Mesendoderm (in vitro differentiated cells): ENCODE measurements around the gene TBX4.
"Not testable (repeated sequence)": the region's sequence is repeated elsewhere in the genome, so short reads cannot be mapped to it uniquely, and the experiment has no call there.

Source experiments
- DNase-seq: peaks from one replicate; pipeline ENCODE4 v3.0.0; 2013
- H2AK5ac ChIP-seq: 2 replicates; pipeline ENCODE4 v1.6.1; 2013; ENCODE audit warnings: low read length, inconsistent platforms
- H2BK120ac ChIP-seq: 2 replicates; pipeline ENCODE4 v1.6.1; 2013; ENCODE audit warnings: low read depth, mild to moderate bottlenecking, low read length, moderate library complexity, mixed read lengths
- H2BK15ac ChIP-seq: replicated peaks from 2 replicates; pipeline ENCODE4 v1.6.1; 2013; ENCODE audit warnings: low read depth, mild to moderate bottlenecking, moderate library complexity
- H2BK5ac ChIP-seq: 2 replicates; pipeline ENCODE4 v1.6.1; 2013; ENCODE audit warnings: low read length, inconsistent platforms
- H3K18ac ChIP-seq: 2 replicates; pipeline ENCODE4 v1.6.1; 2013; ENCODE audit warnings: mild to moderate bottlenecking, low read length, mixed read lengths
- H3K23ac ChIP-seq: one replicate; pipeline ENCODE4 v1.6.1; 2013; ENCODE audit warnings: low read length
- H3K27ac ChIP-seq: 2 replicates; pipeline ENCODE4 v1.5.1; 2013; ENCODE audit warnings: low read depth, mild to moderate bottlenecking, inconsistent platforms, low read length, moderate library complexity
- H3K27me3 ChIP-seq: 2 replicates; pipeline ENCODE4 v1.6.1; 2013; ENCODE audit warnings: low read length, control low read depth, mild to moderate bottlenecking, inconsistent platforms; ENCODE audit not compliant: insufficient read depth, poor library complexity
- H3K36me3 ChIP-seq: 2 replicates; pipeline ENCODE4 v1.6.1; 2013; ENCODE audit warnings: low read length, inconsistent platforms; ENCODE audit not compliant: control insufficient read depth, insufficient read depth
- H3K4ac ChIP-seq: one replicate; pipeline ENCODE4 v1.6.1; 2013; ENCODE audit warnings: low read depth, mild to moderate bottlenecking, low read length, moderate library complexity
- H3K4me1 ChIP-seq: 2 replicates; pipeline ENCODE4 v1.6.1; 2013; ENCODE audit warnings: low read depth, low read length, inconsistent platforms; ENCODE audit not compliant: control insufficient read depth
- H3K4me2 ChIP-seq: 2 replicates; pipeline ENCODE4 v1.6.1; 2013; ENCODE audit warnings: low read length
- H3K4me3 ChIP-seq: 2 replicates; pipeline ENCODE4 v1.5.1; 2013; ENCODE audit warnings: mild to moderate bottlenecking, low read length
- H3K56ac ChIP-seq: one replicate; pipeline ENCODE4 v1.6.1; 2013; ENCODE audit warnings: low read length
- H3K79me1 ChIP-seq: 2 replicates; pipeline ENCODE4 v1.6.1; 2013; ENCODE audit warnings: low read length, inconsistent platforms
- H3K79me2 ChIP-seq: 2 replicates; pipeline ENCODE4 v1.6.1; 2013; ENCODE audit warnings: mild to moderate bottlenecking, low read length; ENCODE audit not compliant: control insufficient read depth, insufficient read depth
- H3K9ac ChIP-seq: 2 replicates; pipeline ENCODE4 v1.6.1; 2013; ENCODE audit warnings: low read length, inconsistent platforms
- H4K5ac ChIP-seq: one replicate; pipeline ENCODE4 v1.6.1; 2013; ENCODE audit warnings: low read length
- H4K8ac ChIP-seq: one replicate; pipeline ENCODE4 v1.6.1; 2013; ENCODE audit warnings: low read depth, mild to moderate bottlenecking, control low read depth, low read length, moderate library complexity
- WGBS: extraction: QIAGEN DNeasy Blood & Tissue Kit; methylation state at CpG from one replicate; pipeline ENCODE4 v1.1.7; 2013; ENCODE audit warnings: low lambda C conversion rate, missing lambda C conversion rate; ENCODE audit not compliant: insufficient coverage; ENCODE audit errors: extremely low coverage; 5-methylcytosine and 5-hydroxymethylcytosine counted together

The TBX4 gene

DNA sequence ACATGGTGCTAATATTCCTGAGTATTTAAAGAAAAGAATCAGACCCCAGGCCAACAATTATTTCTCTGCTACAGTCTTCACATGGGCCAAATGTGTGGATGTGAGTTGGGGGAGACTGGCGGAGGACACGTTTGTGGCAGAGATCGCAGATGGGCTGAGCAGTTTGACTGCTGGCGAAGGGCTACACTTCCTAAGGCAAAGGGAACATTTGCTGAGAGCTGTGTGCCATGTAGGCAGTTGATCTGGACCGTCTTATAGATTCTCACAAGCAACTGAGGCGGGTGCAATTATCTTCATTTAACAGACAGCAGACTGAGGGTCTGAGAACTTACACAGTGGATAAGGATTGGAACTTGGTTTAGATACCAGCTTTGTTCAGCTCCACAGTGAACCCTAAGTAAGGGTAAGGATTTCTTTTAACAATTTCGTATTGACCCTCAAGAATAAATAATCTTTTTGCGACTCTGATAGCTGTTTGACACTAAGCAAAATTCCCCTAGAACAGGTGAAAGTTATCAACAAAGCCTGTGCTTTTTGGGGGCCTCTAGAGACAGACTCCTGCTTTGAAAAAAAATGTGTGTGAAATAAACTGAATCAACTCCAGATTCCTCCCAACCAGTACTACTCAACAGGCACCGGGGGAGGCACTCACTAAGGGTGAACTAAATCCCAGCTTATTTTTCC, 55.3 kb downstream of the TBX4 start:
- H3K9ac ChIP-seq, result no peak overlapping the region
- no peak overlapping the region for H3K4me3 ChIP-seq
- H3K4me2 ChIP-seq, result no peak overlapping the region
- H3K79me1 ChIP-seq, result no peaks in the 10 kb centered on the region
- H3K4ac ChIP-seq, result no peak overlapping the region
- H2BK120ac ChIP-seq, result no peak overlapping the region
- H2BK15ac ChIP-seq, result no peak overlapping the region
- H2BK5ac ChIP-seq, result no peak overlapping the region
- no CpG with 5 or more reads among the region's 9 CpGs for WGBS
- H3K56ac ChIP-seq, result no peak overlapping the region
- H3K23ac ChIP-seq, result no peak overlapping the region
- H3K4me1 ChIP-seq, result no peaks in the 10 kb centered on the region
- H3K27ac ChIP-seq, result no peak overlapping the region
- no peak for DNase-seq
- H2AK5ac ChIP-seq, result no peak overlapping the region
- H3K18ac ChIP-seq, result no peak overlapping the region
- no peaks in the 10 kb centered on the region for H3K79me2 ChIP-seq
- no peak overlapping the region for H4K8ac ChIP-seq
- H3K27me3 ChIP-seq, result no peaks in the 10 kb centered on the region
- no peak overlapping the region for H4K5ac ChIP-seq
- no peaks in the 10 kb centered on the region for H3K36me3 ChIP-seq

GRCh38 chr17:61508912-61509311, 56.7 kb downstream of the TBX4 start:
- Histone ChIP-seq H3K27me3 (no peaks in the 10 kb centered on the region), H2BK5ac (no peak overlapping the region), H3K9ac (no peak overlapping the region), H2BK120ac (no peak overlapping the region), H4K8ac (no peak overlapping the region), H3K79me1 (no peaks in the 10 kb centered on the region), H3K79me2 (no peaks in the 10 kb centered on the region), H3K36me3 (no peaks in the 10 kb centered on the region), H3K4me1 (no peaks in the 10 kb centered on the region), H4K5ac (no peak overlapping the region), H2BK15ac (no peak overlapping the region), H3K56ac (no peak overlapping the region), H3K27ac (no peak overlapping the region), H3K18ac (no peak overlapping the region), H3K4me3 (no peak overlapping the region), H3K23ac (no peak overlapping the region), H3K4me2 (no peak overlapping the region), H3K4ac (no peak overlapping the region), H2AK5ac (no peak overlapping the region)
- DNase-seq, result no peak
- WGBS, result no CpG with 5 or more reads among the region's 5 CpGs

GRCh38 chr17:61509454-61509853, 57.2 kb downstream of the TBX4 start:
- H3K27me3 ChIP-seq, result not testable (repeated sequence)

DNA sequence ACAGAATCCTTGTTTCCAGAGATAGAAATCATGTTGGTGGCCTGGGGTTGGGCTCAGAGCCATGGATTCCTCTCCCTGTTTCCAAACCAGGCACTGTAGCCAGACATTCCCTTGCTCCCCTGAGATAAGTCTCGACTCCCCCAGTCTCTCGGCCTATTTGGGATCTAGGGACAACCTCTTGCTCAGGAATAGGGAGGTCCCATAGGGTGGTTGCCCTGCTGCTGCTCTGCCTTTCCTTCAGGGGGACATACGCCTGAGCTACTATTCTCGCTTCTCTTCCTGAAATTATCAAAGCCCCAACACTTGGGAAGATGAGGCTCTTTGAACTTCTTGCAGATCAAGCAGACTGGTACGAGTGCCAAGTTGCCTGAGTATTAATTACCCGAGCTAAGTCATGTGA, 58.0 kb downstream of the TBX4 start:
- no peak overlapping the region for H3K18ac ChIP-seq
- no peaks in the 10 kb centered on the region for H3K79me1 ChIP-seq
- H3K23ac ChIP-seq, result no peak overlapping the region
- H3K27me3 ChIP-seq, result no peaks in the 10 kb centered on the region
- H3K79me2 ChIP-seq, result no peaks in the 10 kb centered on the region
- no peak overlapping the region for H2BK15ac ChIP-seq
- no peak overlapping the region for H2AK5ac ChIP-seq
- no peak overlapping the region for H3K4me3 ChIP-seq
- no peak overlapping the region for H3K27ac ChIP-seq
- no CpG with 5 or more reads among the region's 6 CpGs for WGBS
- H2BK5ac ChIP-seq, result no peak overlapping the region
- DNase-seq, result no peak
- H3K4me1 ChIP-seq, result no peaks in the 10 kb centered on the region
- H3K9ac ChIP-seq, result no peak overlapping the region
- H3K4ac ChIP-seq, result no peak overlapping the region
- no peak overlapping the region for H3K56ac ChIP-seq
- H4K8ac ChIP-seq, result no peak overlapping the region
- no peak overlapping the region for H2BK120ac ChIP-seq
- H4K5ac ChIP-seq, result no peak overlapping the region
- H3K36me3 ChIP-seq, result no peaks in the 10 kb centered on the region
- H3K4me2 ChIP-seq, result no peak overlapping the region

More at GRCh38 chr17:61509454-61509853, 57.2 kb downstream of the TBX4 start:
- not testable (repeated sequence) for H2AK5ac ChIP-seq, H3K4me2 ChIP-seq, H3K56ac ChIP-seq, H2BK120ac ChIP-seq, H3K9ac ChIP-seq, H2BK15ac ChIP-seq, H3K4me1 ChIP-seq, H3K36me3 ChIP-seq, H3K4ac ChIP-seq, H3K4me3 ChIP-seq, H4K5ac ChIP-seq, H3K23ac ChIP-seq, H3K18ac ChIP-seq, DNase-seq, H2BK5ac ChIP-seq, H4K8ac ChIP-seq, H3K79me2 ChIP-seq, H3K27ac ChIP-seq, H3K79me1 ChIP-seq
- WGBS, result no CpG with 5 or more reads among the region's 5 CpGs

DNA sequence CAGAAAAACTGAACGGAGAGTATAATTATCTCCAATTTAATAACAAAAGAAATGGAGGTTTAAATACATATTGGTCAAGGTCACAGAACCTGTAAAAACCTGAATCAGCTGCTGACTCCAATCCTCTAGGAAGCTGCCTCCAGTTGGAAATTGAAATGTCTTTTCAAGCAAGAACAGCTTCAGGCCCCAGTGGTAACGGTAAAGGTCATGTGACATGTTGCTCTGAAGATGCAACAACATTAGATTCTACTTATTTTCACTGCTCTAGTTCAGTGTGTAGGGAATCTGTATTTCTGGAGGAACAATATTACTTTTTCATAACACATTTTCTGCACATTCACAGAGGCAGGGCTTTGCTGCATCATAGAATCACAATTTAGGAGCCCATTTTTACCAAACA, 58.8 kb downstream of the TBX4 start:
- WGBS, result no CpG with 5 or more reads among the region's 2 CpGs
- no peak for DNase-seq

More for the DNA sequence above, 58.8 kb downstream of the TBX4 start:
- no peak overlapping the region for H3K27ac ChIP-seq
- no peak overlapping the region for H3K9ac ChIP-seq
- H2AK5ac ChIP-seq, result no peak overlapping the region
- no peak overlapping the region for H3K4me2 ChIP-seq
- H4K5ac ChIP-seq, result no peak overlapping the region
- no peaks in the 10 kb centered on the region for H3K79me2 ChIP-seq
- H2BK120ac ChIP-seq, result no peak overlapping the region
- H3K36me3 ChIP-seq, result no peaks in the 10 kb centered on the region
- no peaks in the 10 kb centered on the region for H3K4me1 ChIP-seq
- H3K23ac ChIP-seq, result no peak overlapping the region
- no peak overlapping the region for H4K8ac ChIP-seq
- no peak overlapping the region for H2BK5ac ChIP-seq
- H2BK15ac ChIP-seq, result no peak overlapping the region
- H3K18ac ChIP-seq, result no peak overlapping the region
- no peak overlapping the region for H3K56ac ChIP-seq
- no peak overlapping the region for H3K4ac ChIP-seq
- H3K4me3 ChIP-seq, result no peak overlapping the region
- H3K79me1 ChIP-seq, result no peaks in the 10 kb centered on the region
- no peaks in the 10 kb centered on the region for H3K27me3 ChIP-seq
